Endothelial cell of umbilical vein (primary cell): ENCODE data around the gene RPL7L1. TPM values are rescaled to one million over a fixed set of nuclear protein-coding genes. Genes with fewer than 3 reads are reported as not detected.

Experiments
- BruUV-seq: library from RNA; stranded (reverse); fragments of 400-500 nt; replicated peaks from 2 replicates; lab custom pipeline; 2021; lab: Mats Ljungman, UMichigan
- CTCF ChIA-PET: fragments of 300-600, 350-600 bp; sonication (Branson Sonifier 250); formaldehyde crosslinking; loops from one replicate; lab custom pipeline; 2021; ENCODE audit warnings: antibody characterized with exemption, inconsistent platforms; lab: Charles Lee
- POLR2A ChIA-PET: fragments of 300-600, 350-600 bp; sonication (Branson Sonifier 250); formaldehyde crosslinking; loops from one replicate; lab custom pipeline; 2021; ENCODE audit warnings: antibody characterized with exemption, inconsistent platforms; lab: Charles Lee
- DNase-seq: peaks from one replicate; pipeline ENCODE4 v3.0.0-alpha.2; 2011; ENCODE audit warnings: low read depth, low spot score
- FAIRE-seq: peaks from 2 replicates; lab custom pipeline; 2011; peaks lifted over from hg19 to GRCh38; lab: Jason Lieb, UNC
- H2AFZ ChIP-seq: 2 replicates; pipeline ENCODE4 v1.6.0; 2012; ENCODE audit warnings: low read depth, low read length, control low read depth, inconsistent platforms
- H3K27ac ChIP-seq: 2 replicates; pipeline ENCODE4 v1.5.1; 2011; ENCODE audit warnings: low read depth, mild to moderate bottlenecking, control low read depth, low read length, moderate library complexity; ENCODE audit not compliant: insufficient read depth
- H3K27me3 ChIP-seq, 2 experiments: 2 replicates each; pipeline versions ENCODE4 v1.6.0 to v1.6.1; 2011; ENCODE audit warnings: low read length in 2 of 2, mixed read lengths in 1 of 2; ENCODE audit not compliant: control insufficient read depth in 2 of 2, insufficient read depth in 2 of 2
- H3K36me3 ChIP-seq, 2 experiments: 2 replicates in 1 of 2; 3 replicates in 1 of 2; pipeline ENCODE4 v1.5.1; 2011; ENCODE audit warnings: low read length in 2 of 2, mild to moderate bottlenecking in 1 of 2, moderate library complexity in 1 of 2; ENCODE audit not compliant: control insufficient read depth in 2 of 2, insufficient read depth in 2 of 2; ENCODE audit errors: extremely low read depth in 1 of 2
- H3K4me1 ChIP-seq: 3 replicates; pipeline ENCODE4 v1.5.1; 2011; ENCODE audit warnings: mild to moderate bottlenecking, low read length; ENCODE audit not compliant: control insufficient read depth, insufficient read depth; ENCODE audit errors: extremely low read depth
- H3K4me2 ChIP-seq: 2 replicates; pipeline ENCODE4 v1.6.1; 2011; ENCODE audit warnings: low read length, control low read depth, mixed read lengths; ENCODE audit not compliant: insufficient read depth
- H3K4me3 ChIP-seq, 3 experiments: fragments of 200-600 bp in 1 of 3; sonication (generic), shearing (Covaris generic) in 1 of 3; replicated peaks in 1 of 3; 2 replicates each; pipeline ENCODE4 v1.5.1; 2011 to 2016; ENCODE audit warnings: control low read depth in 3 of 3, low read length in 3 of 3, mild to moderate bottlenecking in 2 of 3, inconsistent platforms in 1 of 3, low read depth in 1 of 3, moderate library complexity in 1 of 3; ENCODE audit not compliant: insufficient read depth in 1 of 3
- H3K79me2 ChIP-seq: 2 replicates; pipeline ENCODE4 v1.6.0; 2012; ENCODE audit warnings: low read length, inconsistent platforms; ENCODE audit not compliant: control insufficient read depth, insufficient read depth
- H3K9ac ChIP-seq: replicated peaks from 2 replicates; pipeline ENCODE3; 2011; ENCODE audit warnings: low read length, control low read depth; ENCODE audit not compliant: insufficient read depth; ENCODE audit errors: extremely low read depth
- H3K9me1 ChIP-seq: replicated peaks from 3 replicates; pipeline ENCODE4 v1.6.0; 2011; ENCODE audit warnings: mild to moderate bottlenecking, low read length; ENCODE audit not compliant: control insufficient read depth, insufficient read depth; ENCODE audit errors: extremely low read depth
- H3K9me3 ChIP-seq: replicated peaks from 2 replicates; pipeline ENCODE4 v1.5.1; 2012; ENCODE audit warnings: low read length, inconsistent platforms; ENCODE audit not compliant: control insufficient read depth, insufficient read depth
- H4K20me1 ChIP-seq: replicated peaks from 2 replicates; pipeline ENCODE3; 2011; ENCODE audit warnings: mild to moderate bottlenecking, low read length; ENCODE audit not compliant: control insufficient read depth, insufficient read depth; ENCODE audit errors: extremely low read depth
- EZH2 ChIP-seq: IDR thresholded peaks from 2 replicates; pipeline ENCODE4 v1.6.1; 2012; ENCODE audit warnings: borderline replicate concordance, low read depth, mild to moderate bottlenecking, moderate library complexity, low read length, inconsistent platforms; ENCODE audit not compliant: severe bottlenecking
- FOS ChIP-seq: IDR thresholded peaks from 2 replicates; pipeline ENCODE4 v1.6.1; 2011; ENCODE audit warnings: mild to moderate bottlenecking, low read length, moderate library complexity, borderline replicate concordance; ENCODE audit not compliant: insufficient read depth
- GATA2 ChIP-seq: IDR thresholded peaks from 2 replicates; pipeline ENCODE4 v1.7.0; 2011; ENCODE audit warnings: low read depth, mild to moderate bottlenecking, moderate library complexity, mixed read lengths, low read length; ENCODE audit not compliant: insufficient read length, insufficient read depth
- JUN ChIP-seq: IDR thresholded peaks from 2 replicates; pipeline ENCODE4 v1.6.1; 2011; ENCODE audit warnings: borderline replicate concordance, low read depth; ENCODE audit not compliant: insufficient read length, insufficient read depth
- MAX ChIP-seq: IDR thresholded peaks from 2 replicates; pipeline ENCODE4 v1.6.1; 2011; ENCODE audit not compliant: insufficient read depth, insufficient read length
- MYC ChIP-seq: IDR thresholded peaks from one replicate; pipeline ENCODE4 v1.6.1; 2011; ENCODE audit warnings: mild to moderate bottlenecking, low read depth, low read length
- POLR2A ChIP-seq: IDR thresholded peaks from 2 replicates; pipeline ENCODE4 v1.6.1; 2012; ENCODE audit warnings: low read depth, mild to moderate bottlenecking, control low read depth, low read length
- POLR2AphosphoS5 ChIP-seq: IDR thresholded peaks from 2 replicates; pipeline ENCODE4 v1.6.1; 2012; ENCODE audit warnings: low read depth, mild to moderate bottlenecking, control low read depth, low read length, moderate library complexity; ENCODE audit not compliant: insufficient read depth
- dilution Hi-C: fragments of 300-500 bp; cut with MboI; formaldehyde crosslinking; loops from one replicate; pipeline ENCODE4 v1.15.0; 2019; ENCODE audit warnings: low sequenced_read_pairs; ENCODE audit not compliant: extremely low pct_ligation_motif_present
- intact Hi-C: fragments of 100-400 bp; cut with micrococcal nuclease; formaldehyde crosslinking; loops from one replicate; pipeline ENCODE4 v1.10.0; 2022
- polyA plus RNA-seq, 4 experiments: library from polyadenylated mRNA; depleted of rRNA in 3 of 4; stranded (reverse) in 3 of 4; unstranded in 1 of 4; fragments of >200 nt; gene quantifications; 2 replicates each; pipeline versions ENCODE4 v1.2.1 to v1.2.3, GENCODE V29; 2011 to 2012; ENCODE audit warnings: missing spikeins in 1 of 4
- total RNA-seq: library from RNA; stranded (reverse); gene quantifications from 2 replicates; pipeline ENCODE4 v1.2.3, GENCODE V29; 2021
- TF ChIP-seq, protein P1 (sequence below), 2 donors: IDR thresholded peaks; 1 replicate in 1 of 2; 2 replicates in 1 of 2; pipeline ENCODE4 v1.5.1; 2011; ENCODE audit warnings: low read length in 2 of 2, mild to moderate bottlenecking in 2 of 2, moderate library complexity in 2 of 2, control low read depth in 1 of 2, inconsistent platforms in 1 of 2, low read depth in 1 of 2; ENCODE audit not compliant: insufficient read depth in 1 of 2; ENCODE audit errors: extremely low read depth in 1 of 2

Gene RPL7L1
- total and polyA plus RNA-seq, 2 donors (not counting 3 experiments of a cell fraction or from before 2014, with no cell fraction given) = 36.9 to 103 TPM

GRCh38 chr6:42907336-42907735, 27.9 kb downstream of the RPL7L1 start:
- no TSS peak for BruUV-seq
- Histone ChIP-seq H3K4me2 (no peak overlapping the region), H3K4me1 (no peaks in the 10 kb centered on the region), H3K27me3 (peaks cover 2 to 3% of the 10 kb centered on the region in 2 experiments), H3K36me3 (no peaks in the 10 kb centered on the region), H3K9me3 (no peaks in the 10 kb centered on the region), H3K4me3 (no peak overlapping the region), H2AFZ (no peak overlapping the region), H3K9ac (no peak overlapping the region), H3K9me1 (no peaks in the 10 kb centered on the region), H3K79me2 (no peaks in the 10 kb centered on the region), H4K20me1 (no peaks in the 10 kb centered on the region), H3K27ac (no peak overlapping the region)
- ChIA-PET POLR2A (no interaction called here), CTCF (interaction anchor here (0.7 to 3.3 kb wide), 2 partner anchors 223 to 236 kb away, joined by 3 to 10 read pairs; no protein-coding TSS in a partner anchor)
- dilution Hi-C loops = no loop called here
- intact Hi-C loops = loop anchor here (10.0 kb wide), 1 partner anchor 597 kb away; no protein-coding TSS in a partner anchor
- no peak for FAIRE-seq
- TF ChIP-seq MAX = no peak
- TF ChIP-seq POLR2A = no peak
- no peak for TF ChIP-seq FOS
- TF ChIP-seq EZH2 = no peak
- TF ChIP-seq JUN = no peak
- no peak for TF ChIP-seq MYC
- TF ChIP-seq, protein P1, sequence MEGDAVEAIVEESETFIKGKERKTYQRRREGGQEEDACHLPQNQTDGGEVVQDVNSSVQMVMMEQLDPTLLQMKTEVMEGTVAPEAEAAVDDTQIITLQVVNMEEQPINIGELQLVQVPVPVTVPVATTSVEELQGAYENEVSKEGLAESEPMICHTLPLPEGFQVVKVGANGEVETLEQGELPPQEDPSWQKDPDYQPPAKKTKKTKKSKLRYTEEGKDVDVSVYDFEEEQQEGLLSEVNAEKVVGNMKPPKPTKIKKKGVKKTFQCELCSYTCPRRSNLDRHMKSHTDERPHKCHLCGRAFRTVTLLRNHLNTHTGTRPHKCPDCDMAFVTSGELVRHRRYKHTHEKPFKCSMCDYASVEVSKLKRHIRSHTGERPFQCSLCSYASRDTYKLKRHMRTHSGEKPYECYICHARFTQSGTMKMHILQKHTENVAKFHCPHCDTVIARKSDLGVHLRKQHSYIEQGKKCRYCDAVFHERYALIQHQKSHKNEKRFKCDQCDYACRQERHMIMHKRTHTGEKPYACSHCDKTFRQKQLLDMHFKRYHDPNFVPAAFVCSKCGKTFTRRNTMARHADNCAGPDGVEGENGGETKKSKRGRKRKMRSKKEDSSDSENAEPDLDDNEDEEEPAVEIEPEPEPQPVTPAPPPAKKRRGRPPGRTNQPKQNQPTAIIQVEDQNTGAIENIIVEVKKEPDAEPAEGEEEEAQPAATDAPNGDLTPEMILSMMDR (IDR thresholded peaks at IDR 0.05; ENCODE audit: extremely low read depth in 1 of 2, insufficient read depth in 1 of 2, low read depth in 1 of 2, low read length in 2 of 2) = no peak
- TF ChIP-seq GATA2 = no peak
- no peak for TF ChIP-seq POLR2AphosphoS5
- no peak for DNase-seq
